Stimulated activated CD4-positive, alpha-beta T cell treated with anti-CD3 and anti-CD28 coated beads, TNF-alpha, amount 100 ng/mL, for 1 hour (primary cell): ENCODE measurements around the gene TMEM94.
"Not testable (repeated sequence)": the region's sequence is repeated elsewhere in the genome, so short reads cannot be mapped to it uniquely, and the experiment has no call there.

Source experiments
- DNase-seq, 3 donors: peaks; one replicate each; pipeline ENCODE4 v3.0.0-alpha.2; 2020; ENCODE audit warnings: low read depth in 3 of 3, low spot score in 1 of 3

Gene TMEM94

DNA sequence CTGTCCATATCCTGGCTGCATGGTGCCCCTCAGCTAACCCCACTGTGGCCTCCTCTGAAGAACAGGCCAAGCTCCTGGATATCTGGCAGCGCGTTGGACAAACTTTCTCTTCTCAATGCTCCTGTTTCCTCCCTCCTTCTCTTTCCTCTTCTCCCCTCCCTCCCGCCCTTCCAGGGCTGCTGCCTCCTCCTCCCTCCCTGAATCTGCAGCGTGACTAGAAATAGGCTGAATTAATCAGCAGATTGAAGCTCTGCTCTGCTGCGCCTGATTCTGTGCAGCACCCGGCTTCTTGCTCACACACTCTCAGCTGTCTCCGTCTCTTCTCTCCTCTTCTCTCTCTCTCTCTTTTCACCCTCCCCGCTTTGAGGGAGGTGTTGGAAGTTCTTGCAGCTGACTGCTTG is 19.8 kb downstream of the TMEM94 start:
- DNase-seq = no peak

DNA sequence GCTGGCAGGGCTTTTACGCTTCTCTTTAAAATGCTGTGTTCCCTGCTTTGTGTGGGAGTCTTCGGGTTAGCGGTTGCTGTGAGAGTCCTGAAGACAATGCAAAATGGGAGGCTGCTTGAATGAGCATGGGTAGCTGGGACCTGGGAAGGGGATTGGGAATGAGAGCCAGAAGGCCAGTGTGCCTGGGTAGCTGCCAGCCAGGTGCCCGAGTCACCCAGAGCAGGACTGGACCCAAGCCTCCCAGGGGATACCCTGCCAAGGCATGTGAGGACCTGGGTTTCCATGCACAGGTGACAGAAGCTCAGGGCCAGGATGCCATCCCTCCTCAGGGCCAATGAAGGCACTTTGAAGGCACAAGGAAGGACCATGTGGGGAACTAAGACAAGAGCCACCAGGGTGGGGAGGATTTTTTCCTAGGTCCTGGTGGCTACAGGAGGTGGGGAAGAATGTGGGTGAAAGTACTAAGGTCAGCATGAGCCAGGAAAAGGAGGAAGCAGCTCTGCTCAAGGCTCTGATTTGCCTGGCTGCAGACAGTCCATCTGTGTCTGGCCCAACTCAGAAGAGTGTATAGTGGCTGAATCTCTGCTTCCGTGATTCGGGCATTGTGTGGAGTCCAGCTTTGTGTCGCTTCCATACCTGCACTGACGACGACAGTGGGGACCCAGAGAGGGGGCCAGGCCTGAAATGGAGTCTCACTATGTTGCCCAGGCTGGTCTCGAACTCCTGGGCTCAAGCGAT is 20.5 kb downstream of the TMEM94 start:
- DNase-seq = no peak

DNA sequence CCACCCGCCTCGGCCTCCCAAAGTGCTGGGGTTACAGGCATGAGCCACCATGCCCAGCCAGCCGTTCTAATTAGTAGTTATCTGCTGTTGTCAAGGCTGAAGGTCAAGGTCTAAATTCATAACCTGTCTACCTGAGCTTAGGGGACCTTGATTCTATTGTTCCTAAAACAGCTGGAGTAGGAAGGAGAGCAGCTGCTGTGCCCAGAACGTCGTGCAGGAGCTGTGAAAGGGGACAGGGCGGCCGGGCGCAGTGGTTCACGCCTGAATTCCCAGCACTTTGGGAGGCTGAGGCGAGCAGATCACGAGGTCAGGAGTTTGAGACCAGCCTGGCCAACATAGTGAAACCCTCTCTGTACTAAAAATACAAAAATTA is 21.0 kb downstream of the TMEM94 start:
- DNase-seq = not testable (repeated sequence)

DNA sequence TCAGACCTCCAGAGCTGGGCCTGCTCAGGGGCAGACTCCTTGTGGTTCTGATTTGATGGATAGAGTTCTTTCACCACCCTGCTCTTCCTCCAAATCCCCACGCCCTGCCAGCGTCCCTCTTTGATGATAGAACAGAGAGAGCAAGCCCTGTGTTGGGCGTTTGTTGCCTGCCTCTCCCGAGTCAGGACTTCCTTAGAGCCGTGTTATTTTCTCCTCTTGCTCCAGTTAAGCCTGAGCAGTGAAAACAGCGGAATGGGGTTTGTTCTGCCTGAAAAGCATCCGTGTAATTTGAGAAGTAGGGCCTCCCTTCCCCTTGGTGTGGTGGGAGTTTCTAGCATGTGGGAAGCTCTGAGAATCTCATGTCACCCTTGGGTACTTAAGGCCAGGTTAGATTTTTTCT is 22.1 kb downstream of the TMEM94 start:
- no peak for DNase-seq

DNA sequence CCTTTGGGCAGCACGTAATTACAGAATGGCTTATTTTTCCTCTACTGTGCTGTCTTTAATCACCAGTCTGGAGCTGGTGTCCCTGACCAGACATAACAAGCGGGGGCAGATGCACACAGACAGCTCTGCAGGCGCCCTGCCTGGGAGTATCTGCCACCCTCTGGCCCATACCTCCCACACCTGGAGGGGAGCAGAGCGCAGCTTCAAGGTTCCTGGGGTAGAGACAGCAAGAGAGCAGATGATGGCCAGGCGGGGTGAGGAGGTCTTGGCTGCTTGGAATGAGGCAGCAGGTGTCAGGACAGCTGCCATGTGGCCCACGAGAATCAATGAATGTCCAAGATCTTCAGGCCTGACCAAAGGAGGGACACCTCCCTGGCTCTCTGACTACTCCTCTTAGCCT is 23.8 kb downstream of the TMEM94 start:
- no peak for DNase-seq

DNA sequence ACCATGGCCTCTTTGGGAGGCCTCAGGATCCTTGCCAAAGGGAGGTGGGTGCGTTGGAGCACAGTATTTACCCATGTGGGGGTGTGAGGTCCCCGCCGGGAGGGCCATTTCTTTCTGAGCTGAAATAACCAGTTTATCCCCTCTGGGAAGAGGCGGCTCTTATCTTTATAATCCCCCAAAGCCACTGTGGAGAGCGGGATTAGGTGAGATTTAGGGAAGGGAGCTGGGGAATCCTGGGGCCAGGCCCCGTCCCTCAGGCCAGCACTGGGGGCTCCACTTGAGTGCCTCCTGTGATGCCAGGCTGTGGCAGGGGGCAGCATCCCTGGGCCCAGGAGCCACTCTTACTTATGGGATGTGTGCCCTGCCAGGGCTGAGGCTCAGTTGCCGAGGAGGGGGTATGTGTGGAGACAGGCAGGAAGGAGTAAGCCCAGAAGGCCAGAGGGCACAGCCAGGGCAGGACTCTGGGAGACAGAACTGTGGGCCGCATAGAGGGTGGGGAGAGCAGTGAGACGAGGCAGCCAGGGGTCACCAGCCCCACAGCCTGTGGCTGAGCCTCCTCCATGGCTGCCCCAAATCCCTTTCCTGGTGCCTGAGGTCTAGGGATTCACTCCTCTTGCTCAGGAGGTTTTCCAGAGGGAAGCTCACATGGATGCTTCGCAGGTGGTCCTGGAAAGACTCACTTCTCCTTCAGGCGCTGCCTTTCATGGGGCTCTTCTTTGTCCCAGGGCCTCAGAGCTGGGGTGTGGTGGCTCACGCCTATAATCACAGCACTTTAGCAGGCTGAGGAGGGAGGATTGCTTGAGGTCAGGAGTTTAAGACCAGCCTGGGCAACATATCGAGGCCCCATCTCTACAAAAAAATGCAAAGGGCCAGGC is 25.0 kb downstream of the TMEM94 start:
- DNase-seq = no peak

DNA sequence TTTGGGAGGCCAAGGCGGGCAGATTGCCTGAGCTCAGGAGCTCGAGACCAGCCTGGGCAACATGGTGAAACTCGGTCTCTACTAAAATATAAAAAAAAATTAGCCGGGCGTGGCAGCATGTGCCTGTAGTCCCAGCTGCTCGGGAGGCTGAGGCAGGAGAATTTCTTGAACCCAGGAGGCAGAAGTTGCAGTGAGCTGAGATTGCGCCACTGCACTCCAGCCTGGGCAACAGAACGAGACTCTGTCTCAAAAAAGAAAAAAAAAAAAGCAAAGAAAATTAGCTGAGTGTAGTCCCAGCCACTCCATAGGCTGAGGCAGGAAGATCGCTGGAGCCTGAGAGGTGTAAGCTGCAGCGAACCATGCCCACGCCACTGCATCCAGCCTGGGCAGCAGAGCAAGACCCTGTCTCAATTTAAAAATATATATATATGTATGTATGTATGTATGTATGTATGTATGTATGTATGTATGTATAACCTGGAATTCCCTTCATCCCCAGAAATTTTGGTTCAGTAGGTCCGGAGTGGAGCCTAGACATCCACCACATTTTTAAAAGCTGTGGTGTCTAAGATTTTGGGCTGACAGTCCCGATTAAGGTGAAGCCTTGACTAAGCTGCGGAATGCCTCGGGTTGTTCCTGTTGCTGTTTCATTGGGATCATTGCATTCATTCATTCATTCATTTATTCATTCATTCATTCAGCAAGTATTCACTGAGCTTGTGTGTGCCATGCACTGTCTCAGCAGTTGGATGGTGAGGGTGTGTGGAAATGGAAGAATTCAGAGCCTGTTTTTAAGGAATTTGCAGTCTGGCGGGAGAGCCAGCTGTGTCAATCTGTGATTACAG is 25.9 kb downstream of the TMEM94 start:
- DNase-seq = no peak

DNA sequence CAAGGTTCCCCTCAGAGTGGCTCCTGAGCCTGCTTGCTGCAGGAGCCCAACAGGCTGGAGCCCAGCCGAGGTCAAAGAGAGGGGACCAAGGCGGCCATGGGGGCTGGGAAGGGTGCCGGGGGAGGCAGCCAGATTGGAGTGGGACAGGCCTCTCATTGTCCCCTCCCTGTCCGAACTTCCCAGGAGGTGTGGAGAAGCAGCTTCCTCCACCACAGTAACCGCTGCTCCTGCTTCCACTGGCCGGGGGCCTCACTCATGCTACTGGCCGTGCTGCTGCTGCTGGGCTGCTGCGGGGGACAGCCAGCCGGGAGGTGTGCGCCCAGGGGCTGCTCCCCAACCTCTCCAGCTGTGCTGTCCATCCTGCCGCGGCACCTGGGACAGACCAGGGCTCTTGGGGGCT is 29.3 kb downstream of the TMEM94 start:
- DNase-seq = no peak

DNA sequence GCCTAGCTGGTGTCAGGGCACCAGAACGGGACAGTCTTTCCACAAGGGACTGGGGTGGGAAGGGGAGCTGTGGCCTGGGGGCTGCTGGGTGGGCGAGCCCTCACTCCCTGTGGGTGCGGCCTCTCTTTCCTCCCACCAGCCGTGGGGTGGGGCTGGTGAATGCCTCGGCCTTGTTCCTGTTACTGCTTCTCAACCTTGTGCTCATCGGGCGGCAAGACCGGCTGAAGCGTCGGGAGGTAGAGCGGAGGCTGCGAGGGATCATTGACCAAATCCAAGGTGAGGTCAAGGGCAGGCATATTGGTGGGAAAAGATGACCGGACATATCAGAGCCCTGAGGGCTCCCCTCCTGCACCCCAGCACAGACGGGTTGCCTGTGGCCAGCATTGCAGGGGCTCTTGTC is 29.7 kb downstream of the TMEM94 start:
- no peak for DNase-seq

DNA sequence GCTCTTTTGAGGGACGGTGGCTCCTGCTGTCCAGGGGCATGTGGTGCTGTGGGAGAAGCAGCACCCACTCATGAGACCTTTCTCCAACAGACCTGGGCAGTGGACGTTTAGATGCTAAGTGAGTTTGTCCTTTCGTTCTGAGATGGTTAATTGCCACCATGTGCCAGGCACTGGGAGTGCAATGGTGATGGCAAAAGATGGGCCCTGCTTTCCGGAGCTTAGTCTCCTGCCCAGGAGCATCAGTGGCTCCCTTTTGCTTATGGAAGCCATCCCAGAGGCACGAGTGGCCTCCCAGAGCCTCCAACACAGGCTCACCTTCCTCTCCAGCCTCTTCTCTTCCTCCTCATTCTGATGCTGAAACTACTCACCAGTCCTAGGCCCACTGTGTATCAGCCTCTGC is 30.5 kb downstream of the TMEM94 start:
- DNase-seq = no peak

DNA sequence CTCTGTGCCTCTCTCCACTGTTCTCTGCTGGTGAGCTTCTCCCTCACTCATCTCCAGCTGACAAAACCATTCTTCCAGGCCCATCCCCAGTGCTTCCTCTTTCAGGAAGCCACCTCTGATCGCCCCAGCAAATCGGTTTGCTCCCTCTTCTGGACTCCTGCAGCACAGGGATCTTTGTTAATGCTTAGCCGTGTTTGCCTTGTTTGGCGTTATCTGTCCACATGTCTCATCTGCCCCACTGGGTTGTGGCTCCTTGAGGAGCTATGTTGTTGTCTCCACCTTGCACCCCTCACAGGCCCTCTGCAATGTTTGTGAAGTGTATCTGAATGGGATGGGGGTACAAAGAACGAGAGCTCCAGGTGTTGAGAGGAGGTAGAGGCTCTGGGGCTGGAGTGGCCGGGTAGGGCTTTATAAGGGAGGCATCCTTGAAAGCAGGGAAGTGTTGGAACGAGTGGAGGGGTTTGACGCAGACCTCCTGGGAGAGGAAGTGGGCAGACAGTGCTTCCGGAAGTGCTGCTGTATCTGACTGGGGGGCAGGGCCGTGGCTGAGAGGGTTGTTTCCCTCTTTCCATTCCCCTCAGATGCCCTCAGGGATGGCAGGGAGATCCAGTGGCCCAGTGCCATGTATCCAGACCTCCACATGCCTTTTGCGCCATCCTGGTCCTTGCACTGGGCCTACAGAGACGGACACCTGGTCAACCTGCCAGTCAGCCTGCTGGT is 31.1 kb downstream of the TMEM94 start:
- DNase-seq = peak in 1 of 3 donors; percentile 10

DNA sequence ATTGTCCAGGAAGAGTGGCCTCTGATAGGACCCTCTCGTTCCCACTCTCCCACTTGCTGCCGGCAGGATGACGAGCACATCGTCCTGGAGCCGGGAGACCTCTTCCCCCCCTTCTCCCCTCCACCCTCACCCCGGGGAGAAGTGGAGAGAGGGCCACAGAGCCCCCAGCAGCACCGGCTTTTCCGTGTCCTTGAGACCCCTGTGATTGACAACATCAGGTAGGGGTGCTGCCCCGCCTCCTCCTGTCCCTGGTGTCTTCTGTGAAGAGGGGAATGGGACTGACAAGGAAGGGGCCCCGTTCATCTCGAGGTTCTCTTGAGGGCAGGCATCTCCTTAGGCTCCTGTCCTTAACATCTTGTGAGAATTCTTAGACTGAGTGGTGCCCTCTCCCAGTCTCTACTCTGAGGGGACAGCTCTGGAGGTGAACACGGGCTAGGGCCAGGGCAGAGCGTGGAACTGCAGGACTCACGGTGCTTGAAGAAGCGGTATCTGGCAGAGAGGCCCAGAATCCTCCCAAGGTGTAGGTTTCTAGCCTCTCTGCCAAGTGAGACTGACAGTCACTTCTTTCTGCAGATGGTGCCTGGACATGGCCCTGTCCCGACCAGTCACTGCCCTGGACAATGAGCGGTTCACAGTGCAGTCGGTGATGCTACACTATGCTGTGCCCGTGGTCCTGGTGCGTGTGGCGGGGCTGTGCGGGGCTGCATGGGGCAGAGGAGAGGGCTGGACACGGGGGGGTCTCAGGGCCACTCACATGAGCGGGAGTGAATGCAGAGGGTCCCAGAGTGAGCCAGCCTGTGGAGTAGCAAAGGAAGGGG is 32.5 kb downstream of the TMEM94 start:
- no peak for DNase-seq

DNA sequence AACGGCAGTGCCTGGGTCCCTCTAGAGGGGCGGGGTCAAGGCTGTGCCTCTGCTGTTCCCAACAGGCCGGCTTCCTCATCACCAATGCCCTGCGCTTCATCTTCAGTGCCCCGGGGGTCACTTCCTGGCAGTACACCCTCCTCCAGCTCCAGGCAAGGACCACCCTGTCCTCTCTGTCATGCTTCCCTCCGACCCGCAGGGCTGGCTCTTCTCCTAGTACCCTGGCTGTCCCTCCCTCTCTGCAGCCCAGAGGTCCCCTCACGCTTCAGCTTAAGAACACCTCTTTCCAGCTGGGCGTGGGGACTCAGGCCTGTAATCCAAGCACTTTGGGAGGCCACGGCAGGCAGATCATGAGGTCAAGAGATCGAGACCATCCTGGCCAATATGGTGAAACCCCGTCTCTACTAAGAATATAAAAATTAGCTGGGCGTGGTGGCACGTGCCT is 33.1 kb downstream of the TMEM94 start:
- no peak for DNase-seq

DNA sequence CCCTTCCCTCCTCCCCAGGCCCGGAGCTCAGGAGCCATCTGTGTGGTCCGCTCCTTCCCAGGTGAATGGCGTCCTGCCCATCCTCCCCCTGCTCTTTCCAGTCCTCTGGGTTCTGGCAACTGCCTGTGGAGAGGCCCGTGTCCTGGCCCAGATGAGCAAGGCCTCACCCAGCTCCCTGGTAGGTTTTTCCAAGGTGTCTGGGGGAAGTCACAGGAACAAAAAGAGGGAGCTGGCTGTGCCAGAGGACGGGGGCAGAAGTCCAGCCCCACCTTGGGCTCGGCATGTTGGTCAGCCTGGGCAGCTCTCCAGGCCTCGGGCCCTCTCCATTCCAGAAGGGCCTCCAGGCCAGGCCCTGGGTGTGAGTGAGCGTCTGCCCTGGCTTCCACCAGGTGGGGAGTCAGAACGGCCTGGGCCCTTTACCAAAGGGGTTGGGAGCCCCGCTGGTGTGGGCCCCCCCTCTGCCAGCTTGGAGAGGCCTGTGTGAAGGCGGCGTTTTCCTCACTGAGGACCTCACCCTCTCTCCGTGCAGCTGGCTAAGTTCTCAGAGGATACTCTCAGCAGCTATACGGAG is 33.8 kb downstream of the TMEM94 start:
- no peak for DNase-seq

DNA sequence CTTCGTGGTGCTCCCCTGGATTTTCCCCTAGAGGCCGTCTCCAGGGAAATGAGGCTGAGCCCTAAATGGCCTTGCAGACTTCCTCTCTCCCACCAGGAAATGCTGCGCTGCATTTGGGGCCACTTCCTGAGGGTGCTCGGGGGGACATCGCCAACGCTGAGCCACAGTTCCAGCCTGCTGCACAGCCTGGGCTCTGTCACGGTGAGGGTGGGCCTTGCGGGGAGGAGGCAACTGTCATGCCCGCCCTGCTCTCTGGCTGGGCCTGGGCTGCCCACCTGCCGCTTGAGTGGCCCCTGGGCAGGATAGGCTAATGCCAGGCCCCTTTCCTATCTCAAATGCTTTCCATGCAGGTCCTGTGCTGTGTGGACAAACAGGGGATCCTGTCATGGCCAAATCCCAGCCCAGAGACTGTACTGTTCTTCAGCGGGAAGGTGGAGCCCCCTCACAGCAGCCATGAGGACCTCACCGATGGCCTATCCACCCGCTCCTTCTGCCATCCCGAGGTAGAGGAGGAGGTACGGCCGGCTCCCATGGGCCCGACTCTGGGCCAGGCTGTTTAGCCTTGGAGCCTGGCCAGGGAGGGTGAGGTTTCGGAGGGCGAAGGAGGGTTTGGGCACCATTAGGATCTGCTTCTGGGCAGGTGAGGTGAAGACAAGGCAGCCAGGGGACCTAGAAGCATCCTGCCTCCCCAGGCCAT is 34.7 kb downstream of the TMEM94 start:
- no peak for DNase-seq

DNA sequence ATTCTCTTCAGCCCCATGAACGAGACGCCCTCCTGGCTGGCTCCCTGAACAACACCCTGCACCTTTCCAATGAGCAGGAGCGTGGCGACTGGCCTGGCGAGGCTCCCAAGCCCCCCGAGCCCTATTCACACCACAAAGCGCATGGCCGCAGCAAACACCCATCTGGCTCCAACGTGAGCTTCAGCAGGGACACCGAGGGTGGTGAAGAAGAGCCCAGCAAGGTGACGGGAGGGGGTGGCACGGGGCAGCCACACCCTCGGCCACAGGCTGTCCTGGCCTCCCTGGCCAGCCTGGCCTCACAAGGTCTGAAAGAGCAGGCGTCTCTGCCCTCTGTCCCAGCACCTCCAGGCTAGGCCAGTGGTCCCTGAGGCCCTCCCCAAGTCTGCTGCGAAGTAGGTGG is 35.2 kb downstream of the TMEM94 start:
- DNase-seq = no peak

DNA sequence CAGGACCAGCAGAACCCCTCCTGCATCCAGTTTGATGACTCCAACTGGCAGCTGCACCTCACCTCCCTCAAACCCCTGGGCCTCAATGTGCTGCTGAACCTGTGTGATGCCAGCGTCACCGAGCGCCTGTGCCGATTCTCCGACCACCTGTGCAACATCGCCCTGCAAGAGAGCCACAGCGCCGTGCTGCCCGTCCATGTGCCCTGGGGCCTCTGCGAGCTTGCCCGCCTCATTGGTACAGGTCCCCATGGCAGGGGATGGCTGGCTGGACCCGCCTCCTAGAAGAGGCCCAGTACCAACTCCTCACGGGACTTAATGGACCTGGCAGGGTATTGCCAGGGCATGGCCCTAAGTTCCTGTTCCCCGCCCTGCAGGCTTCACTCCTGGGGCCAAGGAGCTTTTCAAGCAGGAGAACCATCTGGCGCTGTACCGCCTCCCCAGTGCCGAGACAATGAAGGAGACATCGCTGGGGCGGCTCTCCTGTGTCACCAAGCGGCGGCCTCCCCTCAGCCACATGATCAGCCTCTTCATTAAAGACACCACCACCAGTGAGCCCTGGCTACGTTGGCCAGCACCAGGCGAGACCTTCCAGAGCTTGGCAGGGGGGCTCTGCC is 36.2 kb downstream of the TMEM94 start:
- no peak for DNase-seq

DNA sequence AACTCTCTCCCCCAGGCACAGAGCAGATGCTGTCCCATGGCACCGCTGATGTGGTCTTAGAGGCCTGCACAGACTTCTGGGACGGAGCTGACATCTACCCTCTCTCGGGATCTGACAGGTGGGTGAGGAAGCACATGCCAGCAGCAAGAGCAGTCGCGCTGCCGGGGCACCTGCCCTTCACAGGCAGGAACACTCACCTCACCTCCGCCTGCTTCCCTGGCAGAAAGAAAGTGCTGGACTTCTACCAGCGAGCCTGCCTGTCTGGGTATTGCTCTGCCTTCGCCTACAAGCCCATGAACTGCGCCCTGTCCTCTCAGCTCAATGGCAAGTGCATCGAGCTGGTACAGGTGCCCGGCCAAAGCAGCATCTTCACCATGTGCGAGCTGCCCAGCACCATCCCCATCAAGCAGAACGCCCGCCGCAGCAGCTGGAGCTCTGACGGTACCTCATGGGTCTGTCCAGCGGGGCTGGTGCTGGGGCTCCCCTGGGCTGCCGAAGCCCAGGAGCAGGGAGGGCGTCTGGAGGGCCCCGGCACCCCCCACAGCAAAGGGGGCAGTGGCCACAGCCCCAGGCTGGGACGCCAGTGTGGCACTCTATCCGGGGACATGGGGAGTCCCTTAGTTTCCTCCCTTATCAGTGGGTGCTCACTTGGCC is 37.2 kb downstream of the TMEM94 start:
- DNase-seq = no peak
